NCI-H446 treated with DMSO at 0.1 percent for 48 hours (cell line): ENCODE results near the gene PTP4A2.

Experiments used
- DNase-seq: peaks from one replicate; lab custom pipeline; 2025; lab: John Stamatoyannopoulos, UW

Gene PTP4A2

DNA sequence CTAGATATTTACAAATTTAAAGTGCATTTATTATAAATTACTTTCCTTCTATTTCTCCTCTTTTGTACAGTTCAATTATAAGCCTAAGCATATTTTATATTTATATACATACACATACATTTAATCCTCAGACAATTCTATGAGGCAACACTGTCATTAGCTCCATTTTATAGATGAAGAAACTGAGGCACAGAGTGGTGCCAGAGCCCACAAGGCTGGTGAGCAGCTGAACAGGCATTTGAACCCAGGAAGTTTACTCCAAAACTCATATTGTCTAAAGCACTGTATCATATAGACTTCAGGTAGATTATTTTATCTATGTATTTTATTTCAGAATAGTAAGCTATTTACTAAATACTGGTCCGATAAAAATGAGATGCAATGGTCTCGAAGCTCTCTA is 52.3 kb downstream of the PTP4A2 start:
- DNase-seq = no peak

- DNase-seq = no peak
These were observed 54.7 kb downstream of the PTP4A2 start for GRCh38 chr1:31883357-31883942.

- no peak for DNase-seq
These were observed 56.5 kb downstream of the PTP4A2 start for GRCh38 chr1:31881688-31882000.

- no peak for DNase-seq
These were observed 57.0 kb downstream of the PTP4A2 start for GRCh38 chr1:31880957-31881687.

DNA sequence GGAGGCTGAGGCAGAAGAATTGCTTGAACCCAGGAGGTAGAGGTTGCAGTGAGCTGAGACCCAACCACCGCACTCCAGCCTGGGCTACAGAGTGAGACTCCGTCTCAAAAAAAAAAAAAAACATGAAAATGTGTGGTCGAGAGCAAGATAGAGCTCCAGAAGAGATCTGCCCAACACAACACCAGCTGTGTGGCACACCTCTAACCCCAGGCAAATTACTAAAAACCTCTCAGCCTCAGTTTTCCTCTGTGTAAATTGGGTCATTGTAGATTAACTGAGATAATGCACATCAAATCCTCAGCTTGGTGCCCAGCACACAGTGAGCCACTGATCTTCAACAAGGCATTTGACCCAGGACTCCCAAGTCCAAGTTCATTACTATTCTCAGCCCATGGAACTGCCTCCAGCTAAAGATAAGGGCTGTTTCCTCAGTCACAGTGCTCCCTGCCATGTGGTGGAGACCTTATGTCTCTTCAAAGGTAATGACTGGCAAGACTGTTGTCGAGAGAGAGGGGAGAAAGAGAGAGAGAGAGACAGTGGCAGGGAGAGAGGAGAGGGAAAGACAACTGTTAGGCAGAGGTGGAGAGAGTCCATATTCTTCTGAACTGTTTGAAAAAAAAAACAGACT is 58.1 kb downstream of the PTP4A2 start:
- DNase-seq = no peak

DNA sequence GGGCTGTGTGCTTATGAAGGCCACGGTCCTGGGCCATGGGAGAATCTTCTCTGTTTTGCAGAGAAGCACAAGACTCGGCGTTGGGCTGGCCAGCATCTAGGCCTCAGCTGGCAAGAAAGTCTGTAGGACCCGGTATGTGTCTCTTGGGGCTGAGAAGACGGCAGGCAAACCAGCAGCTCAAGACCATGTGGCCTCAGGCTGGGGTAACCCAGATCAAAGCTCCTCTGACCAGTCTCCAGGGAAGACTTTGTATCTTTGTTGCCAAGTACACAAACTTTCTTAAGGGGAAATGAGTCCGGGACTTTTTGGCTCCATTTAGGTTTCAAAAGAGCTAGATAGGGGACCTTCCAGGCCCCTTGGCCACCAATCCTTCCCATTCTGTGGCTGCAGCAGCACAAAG is 60.1 kb downstream of the PTP4A2 start:
- DNase-seq = no peak

DNA sequence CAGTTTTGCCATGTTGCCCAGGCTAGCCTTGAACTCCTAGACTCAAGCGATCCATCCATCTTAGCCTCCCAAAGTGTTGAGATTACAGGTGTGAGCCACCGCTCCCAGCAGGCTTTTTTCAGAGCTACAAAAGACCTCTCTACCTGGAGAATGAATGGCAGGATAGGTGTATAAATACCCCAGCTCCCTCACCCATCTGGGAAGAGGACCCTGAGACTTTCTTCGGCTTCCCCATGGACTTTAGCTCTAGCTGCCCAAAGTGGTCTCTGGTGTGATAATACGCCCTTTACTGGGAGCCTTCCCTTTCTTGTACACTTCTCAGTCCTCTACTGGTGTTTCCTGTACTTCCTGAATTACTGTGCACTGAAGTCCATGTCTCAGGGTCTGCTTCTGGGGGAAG is 60.6 kb downstream of the PTP4A2 start:
- DNase-seq = no peak

- no peak for DNase-seq
These were observed 62.4 kb downstream of the PTP4A2 start for GRCh38 chr1:31875636-31876236.

GRCh38 chr1:31874942-31875341 is 63.2 kb downstream of the PTP4A2 start:
- no peak for DNase-seq

DNA sequence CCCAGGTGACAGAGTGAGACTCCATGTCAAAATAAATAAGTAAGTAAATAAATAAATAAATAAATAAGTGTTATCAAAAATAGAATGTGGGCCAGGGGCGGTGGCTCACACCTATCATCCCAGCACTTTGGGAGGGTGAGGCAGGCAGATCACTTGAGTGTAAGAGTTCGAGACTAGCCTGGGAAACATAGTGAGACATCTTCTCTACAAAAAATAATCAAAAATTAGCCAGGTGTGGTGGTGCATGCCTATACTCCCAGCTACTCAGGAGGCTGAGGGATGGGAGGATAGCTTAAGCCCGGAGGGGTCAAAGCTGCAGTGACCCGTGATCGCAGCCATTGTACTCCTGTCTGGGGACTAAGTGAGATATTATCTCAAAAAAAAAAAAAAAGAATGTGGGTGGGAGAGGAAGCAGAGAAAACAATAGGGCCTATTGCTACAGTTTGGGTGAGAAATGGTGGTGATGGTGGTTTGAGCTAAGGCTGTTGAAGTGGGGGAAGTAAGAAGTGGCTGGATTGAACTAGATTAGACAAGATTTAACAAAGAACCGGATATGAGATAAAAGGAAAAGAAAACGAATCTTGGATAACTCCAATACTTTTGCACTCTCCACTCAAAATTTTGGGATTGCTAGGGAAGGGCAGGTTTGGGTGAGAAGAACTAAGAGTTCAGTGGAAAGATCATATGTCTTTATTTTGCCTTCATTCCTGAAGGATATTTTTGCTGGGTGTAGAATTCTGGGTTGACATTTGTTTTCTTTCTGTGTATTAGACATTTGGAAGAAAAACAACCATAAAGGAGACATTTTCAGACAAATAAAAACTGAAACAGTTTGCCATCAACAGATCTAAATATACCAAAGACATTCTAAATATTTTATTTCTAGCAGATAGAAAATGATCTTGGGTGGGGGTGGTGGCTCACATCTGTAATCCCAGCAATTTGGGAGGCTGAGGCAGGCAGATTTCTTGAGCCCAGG is 65.2 kb downstream of the PTP4A2 start:
- DNase-seq = no peak

DNA sequence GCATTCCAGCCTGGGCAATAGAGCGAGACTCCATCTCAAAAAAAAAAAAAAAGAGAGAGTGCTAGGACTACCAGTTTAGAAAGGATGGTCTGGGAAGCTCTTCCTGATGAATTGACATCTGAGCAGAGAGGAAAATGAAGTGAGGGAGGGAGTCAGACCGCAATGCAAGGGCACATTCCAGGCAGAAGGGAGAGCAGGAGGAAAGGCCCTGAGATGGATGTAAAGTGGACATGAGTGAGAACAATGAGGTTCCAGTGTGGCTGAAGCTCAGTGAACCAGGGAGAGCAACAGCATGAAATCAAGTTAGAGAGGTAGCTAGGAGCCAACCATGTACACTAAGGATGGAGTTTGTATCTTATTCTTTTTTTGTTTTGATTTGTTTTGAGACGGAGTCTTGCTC is 66.5 kb downstream of the PTP4A2 start:
- no peak for DNase-seq

DNA sequence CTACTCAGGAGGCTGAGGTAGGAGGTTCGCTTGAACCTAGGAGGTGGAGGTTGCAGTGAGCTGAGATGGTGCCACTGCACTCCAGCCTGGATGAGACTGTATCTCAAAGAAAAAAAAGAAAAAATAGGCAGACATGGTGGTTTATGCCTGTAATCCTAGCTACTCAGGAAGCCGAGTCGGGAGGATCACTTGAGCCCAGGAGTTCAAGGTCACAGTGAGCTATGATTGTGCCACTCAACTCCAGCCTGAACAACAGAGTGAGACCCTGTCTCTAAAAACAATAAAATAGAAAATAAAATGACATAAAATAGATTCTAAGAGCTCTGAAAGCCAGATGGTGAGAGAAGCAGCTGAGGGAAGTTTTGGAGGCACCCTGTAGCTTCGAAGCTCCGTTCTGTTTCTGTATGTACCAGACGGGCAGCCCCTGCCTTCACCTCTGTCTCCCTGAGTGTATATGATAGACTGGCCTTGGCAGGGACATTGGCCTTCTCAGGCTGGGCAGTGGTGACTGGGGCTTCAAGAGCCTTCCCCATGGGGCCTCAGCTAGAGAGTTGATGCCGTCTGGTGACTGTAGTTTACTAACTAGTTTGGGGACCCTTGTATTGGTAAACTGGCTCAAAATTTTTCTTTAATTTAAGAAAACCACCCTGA is 68.0 kb downstream of the PTP4A2 start:
- no peak for DNase-seq

DNA sequence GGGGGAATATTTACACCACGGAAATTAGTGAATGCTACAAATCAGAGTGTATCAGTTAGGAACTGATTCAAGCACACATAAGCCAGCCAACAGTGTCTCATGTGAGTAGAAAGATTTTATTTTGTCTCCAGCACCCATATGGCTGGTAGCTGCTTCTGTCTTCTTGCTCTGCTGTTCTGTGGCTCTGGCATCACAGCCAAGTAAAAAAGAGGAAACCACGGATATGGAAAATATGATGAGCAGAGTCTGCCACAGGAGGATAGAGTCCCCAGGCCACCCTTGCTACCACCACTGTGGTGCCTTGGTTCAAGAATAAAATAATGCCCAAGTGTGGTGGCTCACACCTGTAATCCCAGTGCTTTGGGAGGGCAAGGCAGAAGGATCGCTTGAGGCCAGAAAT is 68.7 kb downstream of the PTP4A2 start:
- DNase-seq = no peak

DNA sequence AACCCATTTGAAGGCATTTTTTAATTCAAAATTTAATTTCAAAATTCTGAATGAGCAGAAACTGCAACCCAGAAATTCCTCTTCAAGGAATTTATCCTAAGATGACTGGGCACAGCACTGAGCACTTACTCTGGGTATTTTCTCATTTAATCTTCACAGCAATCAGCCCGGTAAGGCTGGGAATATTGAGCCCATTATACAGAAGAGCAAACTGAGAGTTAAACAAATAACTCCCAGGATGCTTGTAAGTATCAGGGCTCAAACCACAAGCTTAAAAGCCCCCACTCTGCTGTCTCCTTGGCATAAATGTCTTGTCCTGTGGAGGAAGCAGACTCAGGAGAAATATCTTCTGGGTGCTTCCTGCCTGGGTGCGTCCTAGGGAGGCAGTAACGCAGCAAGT is 69.3 kb downstream of the PTP4A2 start:
- DNase-seq = no peak

DNA sequence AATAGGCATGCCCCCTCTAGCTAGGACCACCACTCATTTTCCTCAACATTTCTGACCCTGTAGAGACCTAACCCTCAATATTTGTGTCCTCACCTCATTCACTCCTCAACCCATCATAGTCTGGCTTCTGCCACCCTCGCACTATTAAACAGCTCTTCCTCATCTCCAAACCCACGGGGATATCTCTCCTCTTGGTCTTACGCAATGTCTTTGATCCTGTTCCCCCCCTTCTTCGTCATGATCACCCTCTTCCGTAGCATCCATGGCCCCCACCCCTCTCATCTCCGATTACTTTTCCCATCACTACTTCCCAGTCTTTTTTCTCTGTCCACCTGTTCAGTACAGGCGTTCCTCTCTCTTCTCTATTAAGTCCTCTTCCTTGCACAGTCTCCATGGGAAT is 70.6 kb downstream of the PTP4A2 start:
- DNase-seq = no peak

DNA sequence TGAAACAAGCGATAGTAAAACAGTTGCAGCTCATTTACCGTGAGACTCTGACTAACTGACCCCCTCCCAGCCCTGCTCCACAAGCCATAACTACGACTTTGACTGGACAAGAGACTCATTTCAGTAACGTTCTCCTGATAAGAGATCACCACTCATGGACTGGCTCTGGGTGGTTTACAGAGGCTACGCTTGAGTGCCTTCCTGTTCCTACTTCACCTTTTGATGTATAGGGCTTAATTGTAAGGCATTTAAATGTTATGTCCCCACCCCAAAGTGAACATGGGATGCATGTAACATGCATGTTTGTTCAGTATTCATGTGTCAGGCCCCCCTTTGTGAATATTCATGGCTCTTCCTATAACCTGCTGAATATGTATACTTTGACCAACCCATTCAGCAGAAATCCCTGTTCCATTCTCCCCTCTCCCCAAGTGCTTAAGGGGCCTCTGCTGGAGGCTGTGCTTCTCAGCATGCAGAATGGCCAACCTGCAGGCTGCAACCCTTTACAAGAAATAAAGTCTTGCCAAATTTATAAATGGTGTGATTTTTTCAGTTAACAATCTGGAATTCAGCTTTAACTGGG is 71.6 kb downstream of the PTP4A2 start:
- DNase-seq = no peak

DNA sequence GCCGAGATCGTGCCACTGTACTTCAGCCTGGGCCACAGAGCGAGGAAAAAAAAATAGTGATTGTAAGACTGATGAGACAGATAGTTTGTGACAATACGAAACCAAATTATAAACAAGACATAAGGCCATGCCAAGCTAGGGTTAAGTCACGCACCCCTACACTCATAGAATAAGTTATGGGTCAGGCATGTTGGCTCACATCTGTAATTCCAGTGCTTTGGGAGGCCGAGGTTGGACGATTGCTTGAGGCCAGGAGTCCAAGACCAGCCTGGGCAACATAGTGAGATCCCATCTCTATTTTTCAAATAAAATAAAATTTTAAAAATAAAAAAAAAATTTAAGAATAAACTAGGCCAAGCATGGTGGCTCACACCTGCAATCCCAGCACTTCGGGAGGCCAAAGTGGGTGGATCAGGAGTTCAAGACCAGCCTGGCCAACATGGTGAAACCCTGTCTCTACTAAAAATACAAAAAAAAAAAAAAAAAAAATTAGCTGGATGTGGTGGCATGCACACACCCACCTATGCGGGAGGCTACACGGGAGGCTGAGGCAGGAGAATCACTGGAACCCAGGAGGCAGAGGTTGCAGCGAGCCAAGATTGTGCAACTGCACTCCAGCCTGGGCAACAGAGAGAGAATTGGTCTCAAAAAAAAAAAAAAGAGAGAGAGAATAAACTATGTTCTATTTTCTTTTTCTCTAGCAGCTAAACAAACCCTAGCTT is 72.3 kb downstream of the PTP4A2 start:
- DNase-seq = no peak

DNA sequence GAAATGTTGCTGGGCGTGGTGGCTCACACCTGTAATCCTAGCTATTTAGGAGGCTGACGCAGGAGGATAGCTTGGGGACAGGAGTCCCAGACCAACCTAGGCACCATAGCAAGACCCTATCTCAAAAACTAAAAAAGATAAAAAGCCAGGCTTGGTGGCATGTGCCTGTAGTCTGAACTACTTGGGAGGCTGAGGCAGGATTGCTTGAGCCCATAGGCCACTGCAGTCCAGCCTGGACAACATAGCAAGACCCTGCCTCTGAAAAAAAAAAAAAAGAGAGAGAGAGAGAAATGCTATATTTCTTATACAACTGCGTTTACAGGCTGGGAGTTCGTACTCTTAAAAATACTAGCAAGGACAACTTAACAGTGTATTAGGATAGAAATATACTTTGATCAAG is 76.1 kb downstream of the PTP4A2 start:
- DNase-seq = no peak

DNA sequence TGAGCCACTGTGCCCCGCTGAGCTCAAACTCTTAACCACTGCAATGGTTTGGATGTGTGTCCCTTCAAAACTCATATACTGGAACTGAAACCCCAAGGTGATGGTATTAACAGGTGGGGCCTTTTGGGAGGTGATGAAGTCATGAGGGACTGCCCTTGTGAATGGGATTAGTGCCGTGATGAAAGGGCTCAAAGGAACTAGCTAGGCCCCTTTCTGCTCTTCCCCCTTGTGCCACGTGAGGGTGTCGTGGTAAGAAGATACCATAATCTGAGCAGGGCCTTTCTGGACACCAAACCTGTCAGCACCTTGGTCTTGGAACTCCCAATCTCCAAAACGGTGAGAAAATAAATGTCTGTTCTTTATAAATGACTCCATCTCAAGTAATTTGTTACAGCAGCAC is 76.8 kb downstream of the PTP4A2 start:
- no peak for DNase-seq

GRCh38 chr1:31860581-31860980 is 77.6 kb downstream of the PTP4A2 start:
- no peak for DNase-seq

- DNase-seq = no peak
These were observed 78.4 kb downstream of the PTP4A2 start for GRCh38 chr1:31859719-31860118.
